Ovary (tissue), 9 donors: ENCODE measurements around the gene PTPN2. TPM values are rescaled to one million over a fixed set of nuclear protein-coding genes. Genes with fewer than 3 reads are reported as not detected.

ENCODE experiments used
- DNase-seq, 5 donors: peaks; one replicate each; pipeline ENCODE4 v3.0.0-alpha.2; 2019 to 2020
- H3K27ac ChIP-seq, 2 donors: fragments of 200-600 bp; one replicate each; pipeline versions ENCODE4 v1.5.1 to v1.8.0; 2019 to 2022
- H3K27me3 ChIP-seq: fragments of 200-600 bp; one replicate; pipeline ENCODE4 v1.8.0; 2022
- H3K36me3 ChIP-seq: fragments of 200-600 bp; sonication (generic); one replicate; pipeline ENCODE4 v1.5.1; 2019
- H3K4me1 ChIP-seq: one replicate; pipeline ENCODE4 v1.8.1; 2013; ENCODE audit warnings: mild to moderate bottlenecking, moderate library complexity; ENCODE audit not compliant: insufficient read depth
- H3K4me3 ChIP-seq: fragments of 200-600 bp; sonication (generic); one replicate; pipeline ENCODE4 v1.5.1; 2017
- H3K9me3 ChIP-seq, 2 donors: fragments of 200-600 bp in 1 of 2; sonication (generic) in 1 of 2; one replicate each; pipeline versions ENCODE4 v1.5.1 to v1.8.1; 2013 to 2019; ENCODE audit warnings: mild to moderate bottlenecking in 1 of 2, moderate library complexity in 1 of 2
- EP300 ChIP-seq: sonication (generic); formaldehyde crosslinking; IDR thresholded peaks from one replicate; pipeline ENCODE4 v1.6.1; 2017; ENCODE audit warnings: antibody characterized with exemption
- POLR2A ChIP-seq: fragments of 450-650 bp; IDR thresholded peaks from one replicate; pipeline ENCODE4 v1.6.1; 2017; ENCODE audit warnings: antibody characterized with exemption, mild to moderate bottlenecking, moderate library complexity
- WGBS, 3 donors: extraction: QIAGEN DNeasy Blood & Tissue Kit in 1 of 3; methylation state at CpG; one replicate each; pipeline versions ENCODE4 v1.1.5 to v1.1.7; 2013 to 2017; 5-methylcytosine and 5-hydroxymethylcytosine counted together
- intact Hi-C, 4 donors: fragments of 100-400 bp; cut with DNase I; formaldehyde crosslinking; loops; one replicate each; pipeline versions ENCODE4 v1.11.0 to v1.15.1; 2022 to 2023
- polyA plus RNA-seq, 2 donors: library from polyadenylated mRNA; stranded (reverse); fragments of 200-250 nt in 1 of 2; fragments of 350-450 nt in 1 of 2; fragmentation: Illumina TruSeq in 1 of 2; extraction: RNeasy Lipid Tissue Mini Kit (QIAGEN cat#74804) in 1 of 2; gene quantifications; one replicate each; pipeline ENCODE4 v1.2.3, GENCODE V29; 2013 to 2014
- total RNA-seq, 7 donors: library from RNA; depleted of rRNA in 2 of 7; stranded (reverse); fragments of >200 nt in 2 of 7; fragmentation: NEBNext Ultra II Directional in 3 of 7; extraction: Animal tissue kit (Norgen Biotek cat#: 25700) in 3 of 7; gene quantifications; one replicate each; pipeline versions ENCODE4 v1.1.0 to v1.2.4, GENCODE V29; 2016 to 2023
- TF ChIP-seq, protein P1 (sequence below), 3 donors: fragments of 450-650 bp in 2 of 3; fragments of 200-600 bp in 1 of 3; IDR thresholded peaks; one replicate each; pipeline versions ENCODE4 v1.5.1 to v1.8.0; 2016 to 2022; ENCODE audit warnings: antibody characterized with exemption in 3 of 3, mild to moderate bottlenecking in 1 of 3
- donor health status: DM: no; HTN: no; CAD: no; lungs with moderate emphysema.
- donor health status: DM: no; HTN: no; CAD: no.
- donor health status: Bipolar disorder and iron deficiency.
- donor health status: DM: yes; HTN: yes; CAD: no.
- donor health status: DM: no; HTN: no; CAD: no.
- donor health status: DM: yes; HTN: yes; CAD: no.

The PTPN2 gene
- total and polyA plus RNA-seq, 9 donors: 29.4 to 48.1 (median 36.2) TPM

DNA sequence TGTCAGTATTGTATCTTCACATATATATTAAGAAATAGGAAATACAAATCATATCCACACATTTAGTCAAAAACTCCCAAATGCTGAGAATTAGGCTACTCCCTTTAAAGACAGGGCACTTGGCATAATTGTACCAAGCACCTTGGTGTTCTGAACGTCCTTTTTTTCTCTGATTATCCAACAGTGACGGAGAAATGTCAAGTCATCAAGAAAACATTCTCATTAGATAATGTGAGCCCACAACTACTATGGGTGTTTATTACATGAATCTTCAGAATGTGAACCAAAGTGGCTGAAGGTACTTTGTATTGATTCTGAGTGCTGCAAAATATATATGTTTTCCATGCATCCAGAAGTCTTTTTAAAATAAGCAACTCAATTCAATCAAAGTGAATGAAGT is 97.4 kb downstream of the PTPN2 start:
- Histone ChIP-seq H3K36me3 (no peaks in the 10 kb centered on the region), H3K9me3 (no peaks in the 10 kb centered on the region), H3K27me3 (no peaks in the 10 kb centered on the region), H3K4me3 (no peak overlapping the region), H3K4me1 (no peaks in the 10 kb centered on the region), H3K27ac (no peak overlapping the region)
- TF ChIP-seq POLR2A (no peak), EP300 (no peak)
- TF ChIP-seq, protein P1, sequence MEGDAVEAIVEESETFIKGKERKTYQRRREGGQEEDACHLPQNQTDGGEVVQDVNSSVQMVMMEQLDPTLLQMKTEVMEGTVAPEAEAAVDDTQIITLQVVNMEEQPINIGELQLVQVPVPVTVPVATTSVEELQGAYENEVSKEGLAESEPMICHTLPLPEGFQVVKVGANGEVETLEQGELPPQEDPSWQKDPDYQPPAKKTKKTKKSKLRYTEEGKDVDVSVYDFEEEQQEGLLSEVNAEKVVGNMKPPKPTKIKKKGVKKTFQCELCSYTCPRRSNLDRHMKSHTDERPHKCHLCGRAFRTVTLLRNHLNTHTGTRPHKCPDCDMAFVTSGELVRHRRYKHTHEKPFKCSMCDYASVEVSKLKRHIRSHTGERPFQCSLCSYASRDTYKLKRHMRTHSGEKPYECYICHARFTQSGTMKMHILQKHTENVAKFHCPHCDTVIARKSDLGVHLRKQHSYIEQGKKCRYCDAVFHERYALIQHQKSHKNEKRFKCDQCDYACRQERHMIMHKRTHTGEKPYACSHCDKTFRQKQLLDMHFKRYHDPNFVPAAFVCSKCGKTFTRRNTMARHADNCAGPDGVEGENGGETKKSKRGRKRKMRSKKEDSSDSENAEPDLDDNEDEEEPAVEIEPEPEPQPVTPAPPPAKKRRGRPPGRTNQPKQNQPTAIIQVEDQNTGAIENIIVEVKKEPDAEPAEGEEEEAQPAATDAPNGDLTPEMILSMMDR (IDR thresholded peaks at IDR 0.05): no peak
- intact Hi-C loops: no loop called here
- no peak for DNase-seq
- WGBS, 3 donors: 90 to 95% (median 92%) methylated on average over 2 of the region's 2 CpGs

DNA sequence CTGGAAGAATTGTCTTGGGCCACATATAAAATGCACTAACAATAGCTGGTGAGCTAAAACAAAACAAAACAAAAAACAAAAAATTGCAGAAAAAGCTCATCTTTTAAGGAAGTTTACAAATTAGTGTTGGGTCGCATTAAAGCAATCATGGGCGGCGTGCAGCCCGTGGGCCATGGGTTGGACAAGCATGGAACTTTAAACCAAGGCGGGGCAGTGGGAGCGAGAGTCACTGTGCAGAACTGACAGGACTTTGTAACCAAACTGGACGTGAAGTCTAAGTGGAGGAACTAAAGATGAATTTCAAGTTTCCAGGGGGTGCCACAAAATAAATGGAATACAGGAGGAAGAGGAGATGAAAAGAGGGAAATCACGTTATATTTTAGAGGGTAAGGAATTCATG is 100.5 kb downstream of the PTPN2 start:
- Histone ChIP-seq H3K9me3 (no peaks in the 10 kb centered on the region), H3K4me1 (no peaks in the 10 kb centered on the region), H3K4me3 (no peak overlapping the region), H3K27ac (no peak overlapping the region), H3K27me3 (no peaks in the 10 kb centered on the region), H3K36me3 (no peaks in the 10 kb centered on the region)
- intact Hi-C loops: no loop called here
- 86 to 89% (median 88%) methylated on average over 8 of the region's 8 CpGs for WGBS, 3 donors
- TF ChIP-seq POLR2A: no peak
- TF ChIP-seq, protein P1 (IDR thresholded peaks at IDR 0.05): no peak
- no peak for TF ChIP-seq EP300
- DNase-seq: no peak

DNA sequence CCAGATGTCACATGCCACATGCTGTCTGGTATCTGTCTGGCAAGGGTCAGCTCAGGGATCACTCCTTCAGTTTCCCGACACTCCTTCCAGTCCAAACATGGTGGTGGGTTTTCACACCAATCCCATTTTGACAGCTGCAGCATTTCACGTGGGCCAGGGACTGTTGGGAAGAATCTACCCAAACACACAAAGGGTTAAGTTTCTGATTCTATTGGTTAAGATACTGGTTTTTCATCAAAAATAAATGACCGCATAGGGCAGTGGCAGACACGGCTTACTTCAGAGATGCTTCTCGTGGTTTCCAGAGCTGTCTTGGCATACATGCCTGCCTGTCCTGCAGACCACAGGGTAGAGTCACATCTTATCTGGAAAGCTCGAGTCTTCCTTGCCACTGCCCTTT is 101.5 kb downstream of the PTPN2 start:
- H3K4me1 ChIP-seq: no peaks in the 10 kb centered on the region
- no peaks in the 10 kb centered on the region for H3K27me3 ChIP-seq
- DNase-seq: no peak
- intact Hi-C loops: no loop called here
- WGBS, 3 donors: 61 to 65% (median 64%) methylated on average over 6 of the region's 6 CpGs
- H3K36me3 ChIP-seq: no peaks in the 10 kb centered on the region
- H3K9me3 ChIP-seq: no peaks in the 10 kb centered on the region
- no peak overlapping the region for H3K27ac ChIP-seq
- H3K4me3 ChIP-seq: no peak overlapping the region
- TF ChIP-seq, protein P1 (IDR thresholded peaks at IDR 0.05): no peak
- TF ChIP-seq POLR2A: no peak
- no peak for TF ChIP-seq EP300

DNA sequence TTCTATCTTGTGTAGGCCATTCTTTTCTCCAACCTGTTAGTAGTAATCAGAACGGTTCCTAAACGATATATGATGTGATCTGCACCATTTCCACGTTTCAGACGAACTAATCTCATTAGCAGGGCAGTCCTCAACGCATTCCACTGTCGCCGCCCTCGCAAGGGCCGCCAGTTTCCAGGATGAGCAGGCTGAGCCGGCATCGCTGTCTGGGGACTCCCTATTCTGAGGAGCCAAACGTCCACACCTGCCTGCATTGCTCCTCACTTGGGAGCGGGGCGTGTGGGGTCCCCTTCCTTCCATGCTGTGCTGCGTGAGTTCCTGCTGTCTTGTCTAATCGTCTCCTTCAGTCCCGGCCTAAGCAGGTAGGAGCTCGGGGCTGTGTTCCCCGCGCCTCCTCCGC is 104.6 kb downstream of the PTPN2 start:
- H3K4me3 ChIP-seq: no peak overlapping the region
- TF ChIP-seq EP300 (no peak), POLR2A (no peak)
- TF ChIP-seq, protein P1 (IDR thresholded peaks at IDR 0.05): no peak
- no peak for DNase-seq
- no peak overlapping the region for H3K27ac ChIP-seq
- no peaks in the 10 kb centered on the region for H3K9me3 ChIP-seq
- no peaks in the 10 kb centered on the region for H3K36me3 ChIP-seq
- H3K4me1 ChIP-seq: no peaks in the 10 kb centered on the region
- WGBS, 3 donors: 81 to 88% (median 82%) methylated on average over 21 of the region's 21 CpGs
- intact Hi-C loops: no loop called here
- no peaks in the 10 kb centered on the region for H3K27me3 ChIP-seq

DNA sequence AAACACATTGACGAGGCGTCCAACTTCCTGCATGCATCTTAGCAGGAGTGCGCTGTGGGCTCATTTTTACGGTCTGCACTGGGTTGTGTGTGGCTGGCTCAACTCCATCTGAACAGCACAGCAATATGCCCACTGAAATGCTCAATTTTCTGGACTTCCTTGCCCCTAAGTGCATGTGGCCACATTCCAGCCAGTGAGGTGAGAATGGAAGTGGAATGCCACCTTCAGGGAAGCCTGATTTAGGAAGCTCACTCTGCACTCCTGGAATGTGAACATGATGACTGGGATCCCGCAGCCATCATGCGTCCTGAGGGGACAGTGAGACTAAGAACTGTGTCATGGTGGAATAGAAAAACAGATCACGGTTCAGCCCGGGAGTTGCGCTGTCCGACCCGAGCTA is 105.0 kb downstream of the PTPN2 start:
- Histone ChIP-seq H3K4me1 (no peaks in the 10 kb centered on the region), H3K9me3 (no peaks in the 10 kb centered on the region), H3K27ac (no peak overlapping the region), H3K36me3 (no peaks in the 10 kb centered on the region), H3K4me3 (no peak overlapping the region), H3K27me3 (no peaks in the 10 kb centered on the region)
- TF ChIP-seq POLR2A (no peak), EP300 (no peak)
- TF ChIP-seq, protein P1 (IDR thresholded peaks at IDR 0.05): no peak
- WGBS, 3 donors: 92 to 95% (median 94%) methylated on average over 11 of the region's 11 CpGs
- no peak for DNase-seq
- intact Hi-C loops: no loop called here
